Trophoblast cell (in vitro differentiated cells and primary cell): ENCODE results near the gene ITGAL.
"Not testable (repeated sequence)": the region's sequence is repeated elsewhere in the genome, so short reads cannot be mapped to it uniquely, and the experiment has no call there.

Source experiments
- DNase-seq, 2 donors: peaks; one replicate each; pipeline ENCODE4 v3.0.0-alpha.2; 2016
- H2AFZ ChIP-seq: 2 replicates; pipeline ENCODE4 v1.6.1; 2013; ENCODE audit warnings: low read length, moderate library complexity, mild to moderate bottlenecking; ENCODE audit not compliant: insufficient read depth, poor library complexity
- H2AK5ac ChIP-seq: 2 replicates; pipeline ENCODE4 v1.6.1; 2013; ENCODE audit warnings: mild to moderate bottlenecking, low read length
- H2BK120ac ChIP-seq: 2 replicates; pipeline ENCODE4 v1.6.1; 2013; ENCODE audit warnings: low read length, mild to moderate bottlenecking, moderate library complexity; ENCODE audit not compliant: insufficient read depth, poor library complexity
- H2BK12ac ChIP-seq: 2 replicates; pipeline ENCODE4 v1.6.1; 2013; ENCODE audit warnings: mild to moderate bottlenecking, low read length, moderate library complexity
- H2BK5ac ChIP-seq: 2 replicates; pipeline ENCODE4 v1.6.1; 2013; ENCODE audit warnings: low read length, low read depth, moderate library complexity, mild to moderate bottlenecking; ENCODE audit not compliant: poor library complexity
- H3K14ac ChIP-seq: 2 replicates; pipeline ENCODE4 v1.6.1; 2013; ENCODE audit warnings: mild to moderate bottlenecking, low read length
- H3K18ac ChIP-seq: 2 replicates; pipeline ENCODE4 v1.6.1; 2013; ENCODE audit warnings: mild to moderate bottlenecking, low read length
- H3K23ac ChIP-seq: 2 replicates; pipeline ENCODE4 v1.6.1; 2013; ENCODE audit warnings: low read length
- H3K27ac ChIP-seq: 2 replicates; pipeline ENCODE4 v1.5.1; 2013; ENCODE audit warnings: low read depth, mild to moderate bottlenecking, inconsistent platforms, low read length, moderate library complexity
- H3K27me3 ChIP-seq: 2 replicates; pipeline ENCODE4 v1.6.1; 2013; ENCODE audit warnings: inconsistent platforms, mild to moderate bottlenecking, low read length, moderate library complexity; ENCODE audit not compliant: insufficient read depth
- H3K36me3 ChIP-seq, 2 experiments: 1 replicate in 1 of 2; 2 replicates in 1 of 2; pipeline ENCODE4 v1.6.1; 2013; ENCODE audit warnings: low read length in 2 of 2, mild to moderate bottlenecking in 2 of 2, moderate library complexity in 1 of 2; ENCODE audit not compliant: insufficient read depth in 2 of 2, control insufficient read depth in 1 of 2
- H3K4ac ChIP-seq: 2 replicates; pipeline ENCODE4 v1.6.1; 2013; ENCODE audit warnings: low read depth, mild to moderate bottlenecking, low read length, moderate library complexity
- H3K4me1 ChIP-seq, 2 experiments: 1 replicate in 1 of 2; 2 replicates in 1 of 2; pipeline ENCODE4 v1.6.1; 2013; ENCODE audit warnings: low read length in 2 of 2, mild to moderate bottlenecking in 2 of 2, moderate library complexity in 1 of 2; ENCODE audit not compliant: insufficient read depth in 2 of 2, control insufficient read depth in 1 of 2
- H3K4me2 ChIP-seq: 2 replicates; pipeline ENCODE4 v1.6.1; 2013; ENCODE audit warnings: inconsistent platforms, mild to moderate bottlenecking, low read length, moderate library complexity
- H3K4me3 ChIP-seq: 2 replicates; pipeline ENCODE4 v1.5.1; 2013; ENCODE audit warnings: mild to moderate bottlenecking, low read depth, low read length, inconsistent platforms
- H3K79me1 ChIP-seq: one replicate; pipeline ENCODE4 v1.6.1; 2013; ENCODE audit warnings: low read length
- H3K79me2 ChIP-seq: 2 replicates; pipeline ENCODE4 v1.6.1; 2013; ENCODE audit warnings: low read length, mild to moderate bottlenecking; ENCODE audit not compliant: control insufficient read depth, insufficient read depth, poor library complexity
- H3K9ac ChIP-seq: 2 replicates; pipeline ENCODE4 v1.6.1; 2013; ENCODE audit warnings: mild to moderate bottlenecking, low read length
- H3K9me3 ChIP-seq: 2 replicates; pipeline ENCODE4 v1.6.1; 2013; ENCODE audit warnings: low read depth, mild to moderate bottlenecking, control low read depth, inconsistent platforms, low read length; ENCODE audit not compliant: insufficient read depth
- H4K12ac ChIP-seq: 2 replicates; pipeline ENCODE4 v1.6.1; 2013; ENCODE audit warnings: low read depth, mild to moderate bottlenecking, low read length, moderate library complexity
- H4K8ac ChIP-seq: 2 replicates; pipeline ENCODE4 v1.6.1; 2013; ENCODE audit warnings: low read depth, mild to moderate bottlenecking, low read length, moderate library complexity
- H4K91ac ChIP-seq: one replicate; pipeline ENCODE4 v1.6.1; 2013; ENCODE audit warnings: low read depth, mild to moderate bottlenecking, low read length, moderate library complexity
- WGBS: extraction: QIAGEN DNeasy Blood & Tissue Kit; methylation state at CpG from one replicate; pipeline ENCODE4 v1.1.7; 2013; ENCODE audit warnings: missing lambda C conversion rate; ENCODE audit not compliant: insufficient read length, insufficient coverage; ENCODE audit errors: extremely low coverage; 5-methylcytosine and 5-hydroxymethylcytosine counted together

ITGAL gene

DNA sequence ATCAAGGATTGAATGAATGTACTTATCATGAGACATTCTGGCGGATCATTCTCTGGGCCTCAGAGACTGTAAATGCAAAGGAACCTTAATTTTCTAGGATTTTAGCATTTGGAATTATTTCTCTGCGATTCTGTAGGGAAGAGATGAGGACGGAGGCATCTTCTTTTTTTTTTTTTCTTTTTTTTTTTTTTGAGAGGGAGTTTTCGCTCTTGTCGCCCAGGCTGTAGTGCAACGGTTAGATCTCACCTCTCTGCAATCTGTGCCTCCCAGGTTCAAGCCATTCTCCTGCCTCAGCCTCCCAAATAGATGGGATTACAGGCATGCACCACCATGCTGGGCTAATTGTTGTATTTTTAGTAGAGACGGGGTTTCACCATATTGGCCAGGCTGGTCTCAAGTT lies 2.1 kb downstream of the ITGAL start:
- no peak overlapping the region for H3K4me2 ChIP-seq
- no peak overlapping the region for H3K4me3 ChIP-seq
- no peak overlapping the region for H4K91ac ChIP-seq
- no peak overlapping the region for H2BK12ac ChIP-seq
- no peak overlapping the region for H3K23ac ChIP-seq
- H3K36me3 ChIP-seq, result no peaks in the 10 kb centered on the region
- H2BK120ac ChIP-seq, result no peak overlapping the region
- H3K27ac ChIP-seq, result no peak overlapping the region
- WGBS, result no CpG with 5 or more reads among the region's 7 CpGs
- H2BK5ac ChIP-seq, result no peak overlapping the region
- no peak for DNase-seq
- H3K18ac ChIP-seq, result no peak overlapping the region
- no peaks in the 10 kb centered on the region for H3K79me2 ChIP-seq
- no peak overlapping the region for H4K12ac ChIP-seq
- no peaks in the 10 kb centered on the region for H3K9me3 ChIP-seq
- H4K8ac ChIP-seq, result no peak overlapping the region
- H3K9ac ChIP-seq, result no peak overlapping the region
- H2AK5ac ChIP-seq, result no peak overlapping the region
- no peaks in the 10 kb centered on the region for H3K4me1 ChIP-seq
- H3K27me3 ChIP-seq, result no peaks in the 10 kb centered on the region
- H2AFZ ChIP-seq, result no peak overlapping the region
- no peaks in the 10 kb centered on the region for H3K79me1 ChIP-seq
- no peak overlapping the region for H3K4ac ChIP-seq
- H3K14ac ChIP-seq, result no peak overlapping the region

- Histone ChIP-seq H2AFZ (no peak overlapping the region), H4K8ac (no peak overlapping the region), H3K14ac (no peak overlapping the region), H3K36me3 (no peaks in the 10 kb centered on the region), H3K23ac (no peak overlapping the region), H3K4ac (no peak overlapping the region), H4K12ac (no peak overlapping the region), H3K27ac (no peak overlapping the region), H2AK5ac (no peak overlapping the region), H3K4me2 (no peak overlapping the region), H3K9ac (no peak overlapping the region), H3K79me1 (no peaks in the 10 kb centered on the region), H3K4me1 (no peaks in the 10 kb centered on the region), H3K4me3 (no peak overlapping the region), H3K79me2 (no peaks in the 10 kb centered on the region), H2BK5ac (no peak overlapping the region), H2BK12ac (no peak overlapping the region), H3K27me3 (no peaks in the 10 kb centered on the region), H3K18ac (no peak overlapping the region), H2BK120ac (no peak overlapping the region), H3K9me3 (no peaks in the 10 kb centered on the region), H4K91ac (no peak overlapping the region)
- DNase-seq, result no peak
- no CpG with 5 or more reads among the region's 3 CpGs for WGBS
Observed at GRCh38 chr16:30476991-30477390, 4.4 kb downstream of the ITGAL start.

DNA sequence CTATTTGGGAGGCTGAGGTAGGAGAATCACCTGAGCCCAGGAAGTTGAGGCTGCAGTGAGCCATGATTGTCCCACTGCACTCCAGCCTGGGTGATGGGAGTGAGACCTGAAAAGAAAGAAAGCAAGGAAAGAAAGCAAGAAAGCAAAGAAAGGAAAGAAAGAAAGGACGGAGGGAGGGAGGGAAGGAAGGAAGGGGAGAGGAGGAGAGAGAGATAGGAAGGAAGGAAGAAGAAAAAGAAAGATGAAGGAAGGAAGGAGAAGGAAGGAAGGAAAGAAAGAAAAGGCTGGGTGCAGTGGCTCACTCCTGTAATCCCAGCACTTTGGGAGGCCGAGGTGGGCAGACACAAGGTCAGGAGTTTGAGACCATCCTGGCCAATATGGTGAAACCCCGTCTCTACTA lies 5.2 kb downstream of the ITGAL start:
- H3K23ac ChIP-seq, H3K4me2 ChIP-seq, H4K91ac ChIP-seq, H2AK5ac ChIP-seq, H3K14ac ChIP-seq, H3K27me3 ChIP-seq, H3K9ac ChIP-seq, H4K12ac ChIP-seq, DNase-seq, H2BK5ac ChIP-seq, H3K18ac ChIP-seq, H3K4ac ChIP-seq, H3K27ac ChIP-seq, H3K9me3 ChIP-seq, H3K79me1 ChIP-seq, H3K36me3 ChIP-seq, H2BK12ac ChIP-seq, H3K4me3 ChIP-seq, H3K79me2 ChIP-seq, H4K8ac ChIP-seq, H2AFZ ChIP-seq, H3K4me1 ChIP-seq, H2BK120ac ChIP-seq: not testable (repeated sequence)
- WGBS, result no CpG with 5 or more reads among the region's 3 CpGs

- Histone ChIP-seq H3K4me1 (no peaks in the 10 kb centered on the region), H3K79me2 (no peaks in the 10 kb centered on the region), H2BK5ac (no peak overlapping the region), H3K27ac (no peak overlapping the region), H4K12ac (no peak overlapping the region), H2AFZ (no peak overlapping the region), H3K27me3 (no peaks in the 10 kb centered on the region), H2AK5ac (no peak overlapping the region), H3K18ac (no peak overlapping the region), H3K9me3 (no peaks in the 10 kb centered on the region), H3K4me3 (no peak overlapping the region), H3K23ac (no peak overlapping the region), H4K8ac (no peak overlapping the region), H3K79me1 (no peaks in the 10 kb centered on the region), H4K91ac (no peak overlapping the region), H3K14ac (no peak overlapping the region), H2BK12ac (no peak overlapping the region), H2BK120ac (no peak overlapping the region), H3K9ac (no peak overlapping the region), H3K36me3 (no peaks in the 10 kb centered on the region), H3K4me2 (no peak overlapping the region), H3K4ac (no peak overlapping the region)
- DNase-seq, result no peak
- no CpG with 5 or more reads among the region's 12 CpGs for WGBS
Observed at GRCh38 chr16:30478766-30479478, 6.4 kb downstream of the ITGAL start.
